ENCODE data around the gene MRPL38.

The MRPL38 gene

DNA sequence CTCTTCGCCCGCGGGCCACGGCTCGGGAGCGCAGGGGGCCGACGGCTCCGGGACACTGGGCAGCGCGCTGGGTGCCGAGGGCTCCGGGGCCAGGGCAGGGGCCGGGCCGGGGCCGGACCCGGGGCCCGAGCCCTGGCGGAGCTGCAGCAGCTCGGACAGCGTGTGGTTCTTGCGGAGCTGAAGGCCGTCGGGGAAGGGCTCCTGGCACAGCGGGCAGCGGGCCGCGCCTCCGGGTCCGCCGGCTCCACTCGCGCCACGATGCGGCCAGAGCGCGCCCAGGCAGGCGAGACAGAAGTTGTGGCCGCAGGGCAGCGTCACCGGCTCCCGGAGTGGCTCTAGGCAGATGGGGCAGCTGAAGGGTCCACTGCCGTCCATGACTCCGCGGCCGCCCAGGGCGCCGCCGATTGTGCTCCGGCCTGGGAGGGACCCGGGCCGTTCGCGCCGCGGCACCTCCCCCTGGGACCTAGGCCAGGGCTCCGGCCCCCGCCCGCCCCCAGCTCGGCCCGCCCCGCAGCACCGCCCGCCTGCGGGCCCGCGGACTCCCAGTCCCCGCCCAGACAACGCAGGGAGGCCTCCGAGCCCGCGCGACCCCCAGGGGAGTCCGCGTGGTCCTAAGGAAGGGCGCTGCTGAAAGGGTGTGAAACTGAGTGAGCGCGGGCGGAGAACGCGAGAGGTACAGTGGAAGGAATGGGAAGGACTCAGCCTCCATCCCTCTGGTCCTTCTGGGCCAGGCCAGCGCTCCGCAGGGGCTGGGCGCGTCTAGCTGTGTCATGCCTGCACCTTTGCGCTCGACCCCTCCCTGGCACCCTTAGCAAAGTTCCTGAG is 26.3 kb downstream of the MRPL38 start, which contains the start of gene TRIM47:
Gene TRIM47, minus strand, starts transcription at position 408 of the 825 bp plus-strand sequence. Its CDS starts 33 bp downstream, at position 375.
- Histone ChIP-seq H3K36me3 (ENCODE audit: insufficient read depth, low read length) (no peaks in the 10 kb centered on the region), H3K4me3 (ENCODE audit: low read length) (peak within 1 kb of the TSS; percentile 68), H3K9ac (ENCODE audit: low read depth, low read length) (peak within 1 kb of the TSS; percentile 77), H3K4me1 (ENCODE audit: control insufficient read depth, insufficient read depth, low read length) (peaks cover 41% of the 10 kb centered on the region), H3K9me3 (replicated peaks; ENCODE audit: low read length) (no peaks in the 10 kb centered on the region), H3K4me2 (ENCODE audit: low read length) (peak within 1 kb of the TSS; percentile 84), H3K27me3 (ENCODE audit: control insufficient read depth, insufficient read depth, low read length) (peaks cover 2% of the 10 kb centered on the region)

DNA sequence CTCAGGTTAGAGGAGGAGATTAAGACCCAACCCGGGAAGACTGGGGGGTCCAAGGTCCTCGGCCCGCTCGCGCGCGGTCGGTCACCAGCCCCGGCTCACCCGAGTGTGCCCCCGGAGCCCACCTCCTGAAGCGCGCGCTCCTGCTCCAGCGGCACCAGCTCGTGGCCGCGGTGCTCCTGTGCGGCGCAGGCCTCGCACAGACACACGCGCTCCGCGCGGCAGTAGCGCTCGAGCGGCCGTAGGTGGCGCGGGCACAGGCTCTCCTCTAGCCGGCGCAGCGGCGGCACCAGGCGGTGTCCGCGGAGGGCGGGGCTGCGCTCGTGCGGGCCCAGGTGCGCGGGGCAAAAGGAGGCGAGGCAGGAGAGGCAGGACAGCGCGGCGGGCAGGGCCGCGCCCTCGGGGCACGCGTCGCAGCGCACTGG is 26.9 kb downstream of the MRPL38 start:
- peaks cover 47% of the 10 kb centered on the region for H3K4me1 ChIP-seq (ENCODE audit: control insufficient read depth, insufficient read depth, low read length)
- peak overlapping the region; percentile 77 for H3K9ac ChIP-seq (ENCODE audit: low read depth, low read length)
- H3K27me3 ChIP-seq (ENCODE audit: control insufficient read depth, insufficient read depth, low read length), result peaks cover 2% of the 10 kb centered on the region

DNA sequence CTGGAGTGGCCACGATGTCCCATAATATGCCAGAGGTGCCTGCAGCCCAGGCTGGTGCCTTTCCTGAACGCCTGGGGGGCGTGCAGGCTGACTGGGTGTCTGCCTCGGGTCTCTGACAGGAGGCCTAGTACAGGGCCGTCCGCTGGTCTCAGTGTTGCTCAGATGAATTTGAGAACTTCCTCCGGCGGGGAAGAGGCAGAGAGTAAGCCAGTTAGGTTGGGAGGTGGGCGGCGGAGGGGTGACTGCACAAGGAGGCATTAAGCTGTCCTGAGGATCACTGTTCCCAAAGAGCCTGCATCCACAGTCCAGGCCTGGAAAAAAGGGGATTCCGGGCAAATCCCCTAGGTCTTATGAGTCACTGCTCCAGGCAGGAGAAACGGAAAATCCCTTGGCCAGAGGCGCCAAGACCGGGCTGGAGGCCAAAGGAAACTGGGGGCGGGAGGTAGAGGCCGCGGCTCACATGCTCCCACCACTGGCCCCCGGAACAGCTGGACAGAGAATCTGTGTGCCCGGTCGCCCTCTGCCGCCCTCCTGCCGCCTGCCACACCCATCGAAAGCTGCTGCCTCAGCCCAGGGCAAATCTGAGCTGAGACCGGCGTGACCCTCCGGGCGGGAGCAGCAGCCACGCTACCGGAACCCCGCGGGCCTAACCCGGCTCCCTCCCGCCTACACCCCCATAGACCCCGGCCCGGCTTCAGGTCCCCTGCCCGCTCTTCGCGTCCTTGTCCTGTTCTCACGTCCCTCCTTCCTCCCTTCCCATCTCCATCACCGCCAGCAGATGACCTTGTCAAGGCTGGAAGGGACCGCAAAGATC is 27.5 kb downstream of the MRPL38 start:
- Histone ChIP-seq H3K4me2 (ENCODE audit: low read length) (peak overlapping the region; percentile 84), H3K9ac (ENCODE audit: low read depth, low read length) (peak overlapping the region; percentile 77), H3K27me3 (ENCODE audit: control insufficient read depth, insufficient read depth, low read length) (peaks cover 2% of the 10 kb centered on the region), H3K4me1 (ENCODE audit: control insufficient read depth, insufficient read depth, low read length) (peaks cover 52% of the 10 kb centered on the region), H3K36me3 (ENCODE audit: insufficient read depth, low read length) (no peaks in the 10 kb centered on the region), H3K4me3 (ENCODE audit: low read length) (peak overlapping the region; percentile 68), H3K9me3 (replicated peaks; ENCODE audit: low read length) (no peaks in the 10 kb centered on the region)

More for the DNA sequence above, 26.9 kb downstream of the MRPL38 start:
- H3K36me3 ChIP-seq (ENCODE audit: insufficient read depth, low read length), result no peaks in the 10 kb centered on the region
- peak overlapping the region; percentile 84 for H3K4me2 ChIP-seq (ENCODE audit: low read length)
- no peaks in the 10 kb centered on the region for H3K9me3 ChIP-seq (replicated peaks; ENCODE audit: low read length)
- H3K4me3 ChIP-seq (ENCODE audit: low read length), result peak overlapping the region; percentile 68

DNA sequence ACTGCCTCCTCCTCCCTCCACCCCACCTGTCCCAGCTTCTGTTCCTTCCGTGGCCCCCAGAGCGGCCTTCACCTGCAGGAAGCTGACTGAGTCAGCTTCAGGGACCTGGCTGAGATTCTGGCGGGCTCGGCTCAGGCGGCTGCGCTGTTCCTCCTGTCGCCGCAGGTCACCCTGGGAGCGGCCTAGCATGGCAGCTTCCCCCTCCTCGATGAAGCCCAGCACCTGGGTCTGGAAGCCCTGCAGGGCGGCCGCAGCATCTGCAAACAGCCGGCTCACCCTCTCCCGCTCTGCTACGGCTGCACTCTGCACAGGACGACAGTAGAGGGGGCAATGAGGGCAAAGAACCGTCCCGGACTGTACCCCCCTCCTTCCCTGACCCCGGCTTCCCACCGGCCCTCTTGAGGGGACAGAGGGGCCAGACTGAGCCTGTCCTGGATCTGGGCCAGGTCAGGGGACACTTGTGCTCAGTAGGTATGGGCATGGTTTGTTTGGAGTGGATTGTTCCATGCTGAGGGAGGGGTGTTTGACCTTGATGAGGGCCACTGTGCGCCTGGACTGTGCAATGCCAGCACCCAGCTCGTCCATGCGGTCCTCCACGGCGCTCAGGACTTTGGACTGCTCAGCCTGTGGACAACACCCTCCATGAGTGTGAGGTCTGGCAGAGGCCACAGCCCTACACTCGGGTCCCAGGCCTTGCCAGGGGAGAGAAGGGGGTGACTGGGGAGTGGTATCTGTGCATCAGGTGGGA is 28.3 kb downstream of the MRPL38 start:
- H3K9ac ChIP-seq (ENCODE audit: low read depth, low read length), result peak overlapping the region; percentile 67

DNA sequence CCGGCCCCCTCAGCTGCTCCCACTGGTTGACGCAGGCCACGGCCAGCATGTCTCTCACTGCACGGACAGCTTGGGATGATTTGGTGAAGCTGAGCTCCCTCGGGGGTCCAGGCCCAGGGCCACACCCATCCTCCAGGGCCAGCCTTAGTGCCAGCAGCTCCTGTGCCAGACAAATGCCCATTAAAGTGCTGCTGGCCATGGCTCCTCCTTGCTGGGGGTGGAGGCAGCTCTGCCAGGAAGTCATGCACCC is 28.8 kb downstream of the MRPL38 start:
- Histone ChIP-seq H3K27me3 (ENCODE audit: control insufficient read depth, insufficient read depth, low read length) (peaks cover 2% of the 10 kb centered on the region), H3K4me3 (ENCODE audit: low read length) (no peak overlapping the region), H3K4me2 (ENCODE audit: low read length) (peak overlapping the region; percentile 84), H3K4me1 (ENCODE audit: control insufficient read depth, insufficient read depth, low read length) (peaks cover 52% of the 10 kb centered on the region), H3K36me3 (ENCODE audit: insufficient read depth, low read length) (no peaks in the 10 kb centered on the region), H3K9ac (ENCODE audit: low read depth, low read length) (peak overlapping the region; percentile 44), H3K9me3 (replicated peaks; ENCODE audit: low read length) (no peaks in the 10 kb centered on the region)

More for the DNA sequence above, 28.3 kb downstream of the MRPL38 start:
- H3K4me2 ChIP-seq (ENCODE audit: low read length), result peak overlapping the region; percentile 84
- H3K4me1 ChIP-seq (ENCODE audit: control insufficient read depth, insufficient read depth, low read length), result peaks cover 52% of the 10 kb centered on the region
- peak overlapping the region; percentile 68 for H3K4me3 ChIP-seq (ENCODE audit: low read length)
- H3K9me3 ChIP-seq (replicated peaks; ENCODE audit: low read length), result no peaks in the 10 kb centered on the region
- no peaks in the 10 kb centered on the region for H3K36me3 ChIP-seq (ENCODE audit: insufficient read depth, low read length)
- H3K27me3 ChIP-seq (ENCODE audit: control insufficient read depth, insufficient read depth, low read length), result peaks cover 2% of the 10 kb centered on the region

DNA sequence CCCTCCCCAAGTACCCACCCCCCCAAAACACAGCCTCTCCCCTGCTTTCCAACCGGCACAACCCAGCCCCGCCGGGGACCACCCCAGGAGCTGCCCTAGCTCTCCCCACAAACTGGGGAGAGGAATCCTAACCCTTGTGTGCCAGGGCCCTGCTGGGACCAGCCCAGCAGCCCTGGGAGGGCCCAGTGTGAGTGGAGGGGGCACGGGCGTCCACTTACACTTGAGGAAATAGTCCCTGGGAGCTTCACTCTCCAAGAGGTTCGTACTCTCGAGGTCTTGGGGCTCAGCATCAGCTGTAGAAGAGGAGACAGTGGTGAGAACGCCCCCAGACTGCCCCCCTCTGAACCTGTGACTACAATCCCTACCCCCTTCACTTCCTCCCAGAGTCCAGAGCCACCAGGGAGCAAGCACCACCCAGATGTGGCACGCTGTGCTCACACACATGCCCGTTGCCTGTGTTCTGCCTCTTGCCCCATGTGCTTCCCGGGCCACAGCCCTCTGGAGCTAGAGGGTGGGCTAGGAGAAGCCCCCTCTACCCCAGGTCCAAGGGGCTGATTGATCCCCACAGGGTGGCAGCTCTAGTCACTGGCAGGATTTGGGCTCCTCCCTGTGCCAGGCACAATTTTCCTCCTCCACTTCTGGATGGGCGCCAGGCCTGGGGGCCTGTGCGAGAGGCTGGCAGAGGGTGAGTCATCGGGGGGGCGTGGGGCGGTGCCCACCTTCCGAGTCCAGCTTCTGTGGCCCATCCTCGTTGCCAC is 29.3 kb downstream of the MRPL38 start:
- Histone ChIP-seq H3K4me2 (ENCODE audit: low read length) (peak overlapping the region; percentile 84), H3K36me3 (ENCODE audit: insufficient read depth, low read length) (no peaks in the 10 kb centered on the region), H3K4me3 (ENCODE audit: low read length) (no peak overlapping the region), H3K9ac (ENCODE audit: low read depth, low read length) (peak overlapping the region; percentile 44), H3K4me1 (ENCODE audit: control insufficient read depth, insufficient read depth, low read length) (peaks cover 52% of the 10 kb centered on the region), H3K27me3 (ENCODE audit: control insufficient read depth, insufficient read depth, low read length) (peaks cover 2% of the 10 kb centered on the region), H3K9me3 (replicated peaks; ENCODE audit: low read length) (no peaks in the 10 kb centered on the region)

DNA sequence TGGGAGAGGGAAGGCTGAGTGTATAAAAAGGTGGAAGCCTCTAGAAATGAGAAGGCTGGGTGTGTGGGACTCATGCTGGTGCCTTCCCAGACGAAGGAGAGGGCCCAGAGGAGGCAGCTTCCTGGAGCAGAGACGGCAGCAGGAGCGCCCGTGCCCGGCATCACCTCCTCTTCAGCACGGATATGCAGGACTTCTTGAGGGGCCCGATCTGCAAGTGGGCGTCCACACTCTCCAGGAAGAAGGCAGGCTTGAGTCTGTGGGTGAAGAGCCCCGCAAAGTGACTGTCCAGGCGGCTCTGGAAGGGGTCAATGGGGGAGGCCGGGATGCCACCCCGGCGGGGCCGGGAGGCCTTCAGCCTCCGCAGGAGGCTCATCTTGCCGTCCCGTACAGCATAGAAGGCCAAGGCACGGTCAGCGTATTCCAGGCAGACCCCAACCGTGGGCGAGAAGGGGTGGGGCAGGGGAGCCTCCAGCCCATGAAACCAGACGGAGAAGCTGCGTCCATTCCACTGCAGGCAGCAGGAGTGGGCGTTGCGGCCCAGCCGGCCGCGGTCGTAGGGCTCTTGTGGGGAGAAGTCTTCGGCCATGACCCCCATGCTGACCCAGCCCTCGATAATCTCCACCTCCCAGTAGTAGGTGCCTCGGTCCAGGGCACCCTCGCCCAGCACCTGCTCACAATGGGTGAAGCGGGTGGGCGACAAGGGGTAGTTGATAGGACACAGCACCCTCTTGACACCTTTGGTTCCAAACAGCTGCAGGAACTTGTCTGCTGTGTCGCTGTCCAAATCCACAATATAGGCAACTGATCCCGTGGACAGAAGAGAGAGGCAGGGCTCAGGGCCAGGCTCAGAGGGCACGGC is 30.1 kb downstream of the MRPL38 start:
- peaks cover 57% of the 10 kb centered on the region for H3K4me1 ChIP-seq (ENCODE audit: control insufficient read depth, insufficient read depth, low read length)
- no peak overlapping the region for H3K4me2 ChIP-seq (ENCODE audit: low read length)
- no peak overlapping the region for H3K4me3 ChIP-seq (ENCODE audit: low read length)
- H3K27me3 ChIP-seq (ENCODE audit: control insufficient read depth, insufficient read depth, low read length), result no peaks in the 10 kb centered on the region
- no peaks in the 10 kb centered on the region for H3K36me3 ChIP-seq (ENCODE audit: insufficient read depth, low read length)
- H3K9ac ChIP-seq (ENCODE audit: low read depth, low read length), result no peak overlapping the region
- no peaks in the 10 kb centered on the region for H3K9me3 ChIP-seq (replicated peaks; ENCODE audit: low read length)

DNA sequence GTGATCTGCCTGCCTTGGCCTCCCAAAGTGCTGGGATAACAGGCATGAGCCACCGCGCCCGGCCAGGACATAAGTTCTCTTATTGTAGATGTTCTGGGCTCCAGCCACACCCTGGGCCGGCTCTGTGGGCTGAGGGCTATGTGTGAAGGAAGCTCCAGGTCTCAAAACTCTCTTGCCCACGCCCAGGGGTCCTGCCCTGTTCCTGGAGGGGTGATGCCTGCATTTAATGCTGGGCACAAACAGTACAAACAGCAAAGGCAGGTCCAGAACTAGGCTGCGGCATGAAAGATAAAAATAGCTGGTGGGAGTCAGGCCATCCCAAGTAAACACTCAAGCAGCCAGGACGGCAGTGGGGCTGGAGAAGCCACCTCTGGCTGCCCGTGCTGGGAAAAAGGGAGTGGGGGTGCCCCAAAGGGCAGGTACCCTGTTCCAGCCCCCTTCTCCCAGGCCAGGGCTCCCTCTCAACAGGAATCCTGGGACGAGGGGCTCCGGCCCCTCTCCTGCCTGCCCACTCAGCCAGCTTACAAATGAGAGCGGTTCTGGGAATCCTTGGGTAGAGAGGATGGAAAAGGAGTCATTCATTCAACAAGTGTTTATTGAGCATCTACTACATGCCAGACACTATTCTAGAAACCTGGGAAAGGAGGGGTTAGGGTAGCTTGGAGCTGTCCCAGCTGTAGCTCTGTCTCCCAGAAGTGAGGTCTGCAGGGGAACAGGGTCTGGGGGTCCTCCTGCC is 30.9 kb downstream of the MRPL38 start:
- Histone ChIP-seq H3K9ac (ENCODE audit: low read depth, low read length) (no peak overlapping the region), H3K4me1 (ENCODE audit: control insufficient read depth, insufficient read depth, low read length) (peaks cover 62% of the 10 kb centered on the region), H3K4me2 (ENCODE audit: low read length) (no peak overlapping the region), H3K36me3 (ENCODE audit: insufficient read depth, low read length) (no peaks in the 10 kb centered on the region), H3K4me3 (ENCODE audit: low read length) (no peak overlapping the region), H3K27me3 (ENCODE audit: control insufficient read depth, insufficient read depth, low read length) (no peaks in the 10 kb centered on the region), H3K9me3 (replicated peaks; ENCODE audit: low read length) (no peaks in the 10 kb centered on the region)

DNA sequence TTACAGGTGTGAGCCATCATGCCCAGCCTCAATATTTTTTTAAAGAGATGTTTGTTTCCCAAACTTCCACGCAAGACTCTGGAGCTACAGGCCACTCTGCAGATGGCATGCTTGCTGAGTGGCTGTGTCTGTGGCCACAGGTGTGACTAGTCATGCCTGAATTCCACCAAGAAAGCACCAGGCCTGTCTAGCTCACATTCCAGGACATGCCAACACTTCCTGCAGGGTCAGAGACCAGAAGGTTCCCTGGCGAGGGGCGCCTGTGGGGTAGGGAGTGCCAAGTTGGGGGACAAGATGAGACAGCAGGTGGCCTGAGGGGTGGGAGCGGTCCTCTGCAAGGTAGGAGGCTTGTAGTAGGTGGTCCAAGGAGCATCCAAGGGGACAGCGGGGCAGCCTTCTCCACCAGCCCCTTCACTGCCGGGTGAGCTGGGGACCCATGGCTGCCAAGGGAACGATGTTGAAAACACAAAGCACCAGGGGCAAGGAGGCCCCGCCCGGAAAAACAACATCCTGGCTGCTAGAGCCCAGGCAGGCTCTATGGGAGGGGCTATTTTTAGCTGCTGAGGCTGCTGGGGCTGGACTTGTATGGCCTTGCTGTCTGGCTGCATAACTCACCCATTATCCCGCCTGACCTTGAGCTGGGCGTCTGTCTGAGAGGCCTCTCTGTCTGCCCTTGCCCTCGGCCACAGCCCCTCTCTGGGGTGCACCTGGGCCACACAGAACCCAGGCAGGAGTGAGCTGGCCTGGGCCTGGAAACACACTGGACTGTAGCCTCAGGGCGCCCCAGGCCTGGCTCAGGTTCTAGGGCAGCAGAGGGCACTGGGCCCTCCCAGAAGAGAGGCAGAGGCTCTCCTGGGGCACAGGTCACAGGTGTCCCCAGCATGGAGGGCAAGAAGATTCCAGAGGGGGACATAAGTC is 32.0 kb downstream of the MRPL38 start:
- Histone ChIP-seq H3K9ac (ENCODE audit: low read depth, low read length) (peak overlapping the region; percentile 58), H3K4me2 (ENCODE audit: low read length) (peak overlapping the region; percentile 62), H3K27me3 (ENCODE audit: control insufficient read depth, insufficient read depth, low read length) (no peaks in the 10 kb centered on the region), H3K4me1 (ENCODE audit: control insufficient read depth, insufficient read depth, low read length) (peaks cover 52% of the 10 kb centered on the region), H3K36me3 (ENCODE audit: insufficient read depth, low read length) (no peaks in the 10 kb centered on the region), H3K4me3 (ENCODE audit: low read length) (peak overlapping the region; percentile 19), H3K9me3 (replicated peaks; ENCODE audit: low read length) (no peaks in the 10 kb centered on the region)

All from skeletal muscle satellite cell (primary cell).